ENCODE results near the gene BAG1. TPM values are rescaled to one million over a fixed set of nuclear protein-coding genes. Genes with fewer than 3 reads are reported as not detected.

Gene BAG1
- total RNA-seq, 1 experiment from 2014 or later = 52.7 TPM

DNA sequence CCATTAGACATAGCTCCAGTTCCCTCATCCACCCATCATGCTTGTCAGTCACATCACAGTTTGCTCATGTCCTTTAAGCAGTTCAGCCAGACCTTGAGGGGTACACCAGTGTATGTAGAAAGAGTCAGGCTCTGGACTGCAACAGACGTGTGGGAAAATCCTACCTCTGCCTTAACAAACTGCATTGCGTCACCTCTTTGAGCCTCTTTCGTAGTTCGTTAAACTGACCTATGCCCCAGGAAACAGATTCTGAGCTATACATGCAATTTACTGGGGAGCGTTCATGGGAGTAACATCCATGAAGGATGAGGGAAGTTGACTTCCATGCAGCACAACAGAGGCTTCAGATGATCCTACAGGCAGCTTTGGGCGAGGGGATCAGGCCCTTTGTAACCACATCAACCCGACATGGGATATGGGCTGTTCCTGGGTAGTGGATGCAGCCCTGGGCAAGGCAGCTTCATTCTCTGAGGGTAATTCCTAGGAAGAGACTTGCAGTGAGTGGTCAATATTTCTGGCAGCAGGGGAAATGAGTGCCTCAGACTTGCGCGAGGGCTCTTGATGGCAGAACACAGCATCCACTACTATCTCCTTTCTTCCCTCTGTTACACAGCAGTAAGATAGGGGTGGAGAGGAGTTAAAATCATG lies 20.2 kb downstream of the BAG1 start:
- intact Hi-C loops (cut with micrococcal nuclease; ENCODE audit: unreplicated experiment) = no loop called here

DNA sequence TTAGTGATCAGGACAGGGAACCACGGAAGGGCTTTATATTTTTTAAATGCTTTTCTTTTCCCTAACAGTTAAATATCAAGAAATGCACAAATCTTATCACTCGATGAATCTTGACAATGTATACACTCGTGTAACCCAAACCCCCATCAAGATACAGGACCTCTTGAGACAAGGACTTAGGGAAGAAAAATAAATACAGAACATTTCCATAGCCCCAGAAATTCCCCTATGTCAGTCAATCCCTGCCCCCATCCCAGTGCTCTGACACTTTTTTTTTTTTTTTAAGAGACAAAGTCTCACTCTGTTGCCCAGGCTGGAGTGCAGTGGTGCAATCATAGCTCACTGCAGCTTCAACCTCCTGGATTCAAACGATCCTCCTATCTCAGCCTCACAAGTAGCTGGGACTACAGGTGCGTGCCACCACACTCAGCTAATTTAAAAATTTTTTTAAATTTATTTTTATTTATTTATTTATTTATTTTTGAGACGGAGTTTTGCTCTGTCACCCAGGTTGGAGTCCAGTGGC lies 21.8 kb downstream of the BAG1 start:
- ChIA-PET POLR2A (ENCODE audit: low non-redundant PET) (no interaction called here), CTCF (interaction anchor here (0.5 to 0.9 kb wide), 2 partner anchors 16 to 99 kb away, joined by 5 to 10 read pairs; no protein-coding TSS in a partner anchor)
- Histone ChIP-seq H3K36me3 (ENCODE audit: insufficient read depth, low read length, poor library complexity, severe bottlenecking) (no peaks in the 10 kb centered on the region), H3K4me3 (ENCODE audit: low read depth, low read length, poor library complexity, severe bottlenecking) (no peak overlapping the region), H3K9me3 (ENCODE audit: low read depth, low read length, poor library complexity, severe bottlenecking) (no peaks in the 10 kb centered on the region), H3K4me1 (ENCODE audit: insufficient read depth, low read length, poor library complexity, severe bottlenecking) (no peaks in the 10 kb centered on the region), H3K27ac (ENCODE audit: low read depth, low read length, poor library complexity, severe bottlenecking) (no peak overlapping the region), H3K27me3 (replicated peaks; ENCODE audit: insufficient read depth, low read depth, low read length, poor library complexity) (no peaks in the 10 kb centered on the region)
- TF ChIP-seq, protein P1, sequence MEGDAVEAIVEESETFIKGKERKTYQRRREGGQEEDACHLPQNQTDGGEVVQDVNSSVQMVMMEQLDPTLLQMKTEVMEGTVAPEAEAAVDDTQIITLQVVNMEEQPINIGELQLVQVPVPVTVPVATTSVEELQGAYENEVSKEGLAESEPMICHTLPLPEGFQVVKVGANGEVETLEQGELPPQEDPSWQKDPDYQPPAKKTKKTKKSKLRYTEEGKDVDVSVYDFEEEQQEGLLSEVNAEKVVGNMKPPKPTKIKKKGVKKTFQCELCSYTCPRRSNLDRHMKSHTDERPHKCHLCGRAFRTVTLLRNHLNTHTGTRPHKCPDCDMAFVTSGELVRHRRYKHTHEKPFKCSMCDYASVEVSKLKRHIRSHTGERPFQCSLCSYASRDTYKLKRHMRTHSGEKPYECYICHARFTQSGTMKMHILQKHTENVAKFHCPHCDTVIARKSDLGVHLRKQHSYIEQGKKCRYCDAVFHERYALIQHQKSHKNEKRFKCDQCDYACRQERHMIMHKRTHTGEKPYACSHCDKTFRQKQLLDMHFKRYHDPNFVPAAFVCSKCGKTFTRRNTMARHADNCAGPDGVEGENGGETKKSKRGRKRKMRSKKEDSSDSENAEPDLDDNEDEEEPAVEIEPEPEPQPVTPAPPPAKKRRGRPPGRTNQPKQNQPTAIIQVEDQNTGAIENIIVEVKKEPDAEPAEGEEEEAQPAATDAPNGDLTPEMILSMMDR (conservative IDR thresholded peaks at IDR 0.05; ENCODE audit: low read depth, low read length) = no peak
- TF ChIP-seq EZH2 (IDR thresholded peaks at IDR 0.05; ENCODE audit: borderline replicate concordance, low read depth, low read length, poor library complexity, severe bottlenecking) = no peak
- DNase-seq (ENCODE audit: low spot score) = no peak
- intact Hi-C loops (cut with micrococcal nuclease; ENCODE audit: unreplicated experiment) = no loop called here
- BruUV-seq (replicated peaks) = no TSS peak

More for the DNA sequence above, 20.2 kb downstream of the BAG1 start:
- ChIA-PET POLR2A (ENCODE audit: low non-redundant PET) (no interaction called here), CTCF (no interaction called here)
- no peak overlapping the region for H3K27ac ChIP-seq (ENCODE audit: low read depth, low read length, poor library complexity, severe bottlenecking)
- no peaks in the 10 kb centered on the region for H3K36me3 ChIP-seq (ENCODE audit: insufficient read depth, low read length, poor library complexity, severe bottlenecking)
- no peak for TF ChIP-seq EZH2 (IDR thresholded peaks at IDR 0.05; ENCODE audit: borderline replicate concordance, low read depth, low read length, poor library complexity, severe bottlenecking)
- TF ChIP-seq, protein P1 (conservative IDR thresholded peaks at IDR 0.05; ENCODE audit: low read depth, low read length) = no peak
- no peak for DNase-seq (ENCODE audit: low spot score)
- H3K9me3 ChIP-seq (ENCODE audit: low read depth, low read length, poor library complexity, severe bottlenecking) = no peaks in the 10 kb centered on the region
- no peaks in the 10 kb centered on the region for H3K27me3 ChIP-seq (replicated peaks; ENCODE audit: insufficient read depth, low read depth, low read length, poor library complexity)
- no peaks in the 10 kb centered on the region for H3K4me1 ChIP-seq (ENCODE audit: insufficient read depth, low read length, poor library complexity, severe bottlenecking)
- no TSS peak for BruUV-seq (replicated peaks)
- no peak overlapping the region for H3K4me3 ChIP-seq (ENCODE audit: low read depth, low read length, poor library complexity, severe bottlenecking)

DNA sequence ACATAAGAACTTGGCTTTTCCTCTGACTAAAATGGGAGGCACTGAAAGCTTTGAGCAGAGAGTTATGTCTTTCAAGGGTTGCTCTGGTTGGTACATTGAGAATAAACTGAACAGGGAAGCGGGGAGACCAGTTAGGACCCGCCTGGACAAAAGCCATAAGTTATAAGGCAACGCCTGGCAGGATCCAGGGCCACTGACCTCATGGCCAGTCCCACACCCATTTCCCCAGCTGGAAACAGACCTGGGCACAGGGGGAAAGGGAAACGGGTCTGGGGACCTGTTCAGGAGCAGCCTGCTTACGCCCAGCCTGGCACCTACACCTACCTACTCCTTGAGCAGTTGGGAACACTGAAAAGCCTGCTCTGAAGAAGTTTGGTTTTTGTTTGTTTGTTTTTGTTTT lies 23.2 kb downstream of the BAG1 start:
- DNase-seq (ENCODE audit: low spot score) = no peak
- intact Hi-C loops (cut with micrococcal nuclease; ENCODE audit: unreplicated experiment) = no loop called here
- H3K4me3 ChIP-seq (ENCODE audit: low read depth, low read length, poor library complexity, severe bottlenecking) = no peak overlapping the region
- BruUV-seq (replicated peaks) = no TSS peak
- ChIA-PET CTCF (no interaction called here), POLR2A (ENCODE audit: low non-redundant PET) (no interaction called here)
- no peak overlapping the region for H3K27ac ChIP-seq (ENCODE audit: low read depth, low read length, poor library complexity, severe bottlenecking)
- no peaks in the 10 kb centered on the region for H3K4me1 ChIP-seq (ENCODE audit: insufficient read depth, low read length, poor library complexity, severe bottlenecking)
- no peaks in the 10 kb centered on the region for H3K9me3 ChIP-seq (ENCODE audit: low read depth, low read length, poor library complexity, severe bottlenecking)
- no peaks in the 10 kb centered on the region for H3K27me3 ChIP-seq (replicated peaks; ENCODE audit: insufficient read depth, low read depth, low read length, poor library complexity)
- H3K36me3 ChIP-seq (ENCODE audit: insufficient read depth, low read length, poor library complexity, severe bottlenecking) = no peaks in the 10 kb centered on the region
- TF ChIP-seq EZH2 (IDR thresholded peaks at IDR 0.05; ENCODE audit: borderline replicate concordance, low read depth, low read length, poor library complexity, severe bottlenecking) = no peak
- TF ChIP-seq, protein P1 (conservative IDR thresholded peaks at IDR 0.05; ENCODE audit: low read depth, low read length) = no peak
